Stimulated activated CD4-positive, alpha-beta T cell treated with anti-CD3 and anti-CD28 coated beads, Interleukin-15, amount 100 ng/mL, for 1 hour (primary cell): ENCODE data around the gene SLC25A19.
A peak's percentile ranks its signal among the peaks of the same experiment; 100 is the strongest.
"Not testable (repeated sequence)": the region's sequence is repeated elsewhere in the genome, so short reads cannot be mapped to it uniquely, and the experiment has no call there.

Experiments used
- DNase-seq, 2 donors: peaks; one replicate each; pipeline ENCODE4 v3.0.0-alpha.2; 2020; ENCODE audit warnings: low read depth in 1 of 2, low spot score in 1 of 2

Gene SLC25A19

DNA sequence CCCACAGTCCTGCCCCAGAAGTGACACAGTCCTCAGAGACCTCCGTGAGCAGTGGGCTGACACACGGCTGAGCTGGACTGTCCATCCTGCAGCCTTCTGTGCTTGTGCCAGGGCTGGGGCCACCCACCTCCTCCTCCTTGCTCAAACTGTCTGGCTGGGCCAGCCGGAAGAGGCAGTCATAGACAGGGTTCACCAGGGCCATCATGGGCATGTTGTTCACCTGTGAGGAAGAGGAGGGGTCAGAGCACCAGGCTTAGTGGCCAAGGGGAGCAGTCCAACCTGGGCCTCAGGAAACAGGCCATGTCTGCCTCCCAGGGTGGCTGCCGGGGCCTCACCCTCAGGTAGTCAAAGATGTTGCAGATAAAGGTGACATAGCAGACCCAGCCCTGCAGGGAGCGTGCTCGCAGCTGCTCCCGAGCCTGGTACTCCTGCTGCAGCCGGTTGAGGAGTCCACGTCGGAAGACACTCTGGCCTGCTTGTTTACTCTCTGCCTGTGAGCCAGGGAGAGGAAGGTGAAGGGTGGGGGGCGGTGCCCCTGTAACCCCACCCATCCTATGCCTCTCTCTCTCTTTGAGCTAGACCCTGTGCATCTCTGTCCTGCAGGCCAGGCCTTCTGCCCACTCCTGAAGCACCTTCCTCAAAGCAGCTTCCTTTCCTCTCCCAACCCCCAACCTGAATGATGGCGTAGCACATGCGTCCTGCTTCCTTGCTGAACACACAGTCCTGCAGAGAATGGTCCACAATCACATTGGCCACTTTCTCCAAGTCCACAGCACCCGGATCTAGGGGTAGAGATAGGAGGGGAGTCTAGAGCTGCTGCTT is 21.6 kb downstream of the SLC25A19 start:
- DNase-seq: no peak

DNA sequence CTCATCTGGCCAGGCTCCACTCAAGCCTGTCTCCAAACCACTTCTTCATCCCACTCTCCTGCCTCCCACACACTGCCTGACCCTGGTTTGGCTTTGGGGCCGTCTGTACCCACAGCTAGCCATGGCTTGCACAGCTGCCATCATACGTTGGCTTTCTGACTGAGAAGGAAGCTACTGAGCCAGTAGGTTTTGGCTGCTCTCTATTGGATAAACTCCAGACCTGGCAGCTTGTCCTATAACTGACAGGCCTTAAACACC is 22.2 kb downstream of the SLC25A19 start:
- no peak for DNase-seq

DNA sequence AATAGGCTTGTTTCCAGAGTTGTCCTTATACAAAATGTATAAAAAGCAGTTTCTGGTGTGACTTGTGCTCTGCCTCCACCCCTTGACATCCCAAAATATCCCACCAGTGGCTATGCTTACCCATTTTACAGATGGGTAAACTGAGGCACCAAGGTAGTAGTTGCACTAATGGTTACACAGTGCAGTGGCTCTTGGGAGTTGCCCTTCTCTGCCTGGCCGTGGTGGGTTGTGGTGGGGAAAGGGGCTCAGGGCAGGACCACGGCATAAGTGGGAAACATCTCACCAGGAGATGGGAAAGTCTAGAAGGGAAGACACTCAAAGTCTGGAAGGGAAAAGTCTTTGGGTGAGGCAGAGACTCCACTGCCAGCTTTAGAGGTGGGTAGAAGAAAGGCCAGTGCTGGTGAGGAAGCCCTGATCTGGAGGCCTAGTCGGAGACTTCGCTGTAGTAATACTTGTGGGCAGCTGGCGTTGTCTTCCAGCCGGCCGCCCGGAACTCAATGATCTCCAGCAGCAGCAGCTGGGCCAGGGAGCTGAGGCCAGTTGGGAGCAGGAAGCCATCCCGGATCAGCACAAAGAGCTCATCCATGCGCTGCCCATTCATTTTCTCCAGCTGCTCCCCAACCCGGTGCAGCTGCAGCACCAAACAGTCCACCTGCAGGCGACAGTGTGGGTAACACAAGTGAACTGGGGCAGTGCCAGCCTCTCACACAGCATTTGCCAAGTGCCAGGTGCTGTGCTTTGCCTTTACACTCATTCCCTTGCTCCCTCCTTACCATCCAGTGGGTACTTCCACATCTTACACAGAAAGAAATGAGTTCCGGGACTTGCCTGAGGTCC is 22.7 kb downstream of the SLC25A19 start:
- no peak for DNase-seq

DNA sequence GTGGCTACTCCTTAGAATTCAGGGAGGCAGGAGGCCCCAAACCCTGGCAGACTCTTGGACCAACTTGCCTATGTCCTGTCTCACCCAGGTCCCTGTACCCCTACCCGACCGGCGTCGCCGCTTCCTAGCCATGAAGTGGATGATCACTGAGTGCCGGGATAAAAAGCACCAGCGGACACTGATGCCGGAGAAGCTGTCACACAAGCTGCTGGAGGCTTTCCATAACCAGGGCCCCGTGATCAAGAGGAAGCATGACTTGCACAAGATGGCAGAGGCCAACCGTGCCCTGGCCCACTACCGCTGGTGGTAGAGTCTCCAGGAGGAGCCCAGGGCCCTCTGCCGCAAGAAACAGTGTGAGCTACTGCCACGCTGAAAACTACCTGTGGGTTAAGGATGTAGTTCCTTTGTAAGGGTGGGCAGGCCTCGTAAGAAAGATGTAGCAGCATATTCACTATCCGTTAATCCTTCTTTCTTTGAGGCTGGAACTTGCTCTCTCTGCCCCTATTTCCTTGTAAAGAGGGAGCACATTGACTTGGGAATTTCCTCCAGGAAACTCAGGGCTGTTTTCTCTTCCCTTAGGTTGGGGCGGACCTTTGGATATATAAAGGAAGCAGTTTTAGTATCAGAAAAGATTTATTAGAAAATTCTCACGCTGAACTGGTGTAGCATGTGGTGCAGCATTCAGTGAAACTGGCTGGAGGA is 23.5 kb downstream of the SLC25A19 start:
- DNase-seq: no peak

DNA sequence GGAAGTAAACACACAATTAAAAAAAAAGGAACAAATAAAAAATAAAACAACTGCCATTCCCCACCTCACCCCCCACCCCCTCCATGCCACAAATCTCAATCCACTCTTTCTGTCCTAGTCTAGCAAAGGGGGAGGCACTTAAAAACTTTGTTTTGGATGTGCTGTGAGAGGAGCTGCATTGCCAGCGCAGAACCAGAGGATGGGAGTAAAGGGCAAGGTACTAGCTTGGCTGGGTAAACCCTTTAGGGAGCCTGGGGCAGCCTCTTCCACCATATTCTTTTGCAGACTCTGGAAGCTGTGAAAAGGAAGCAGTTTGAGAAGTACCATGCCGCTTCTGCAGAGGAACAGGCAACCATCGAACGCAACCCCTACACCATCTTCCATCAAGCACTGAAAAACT is 26.2 kb downstream of the SLC25A19 start:
- no peak for DNase-seq

DNA sequence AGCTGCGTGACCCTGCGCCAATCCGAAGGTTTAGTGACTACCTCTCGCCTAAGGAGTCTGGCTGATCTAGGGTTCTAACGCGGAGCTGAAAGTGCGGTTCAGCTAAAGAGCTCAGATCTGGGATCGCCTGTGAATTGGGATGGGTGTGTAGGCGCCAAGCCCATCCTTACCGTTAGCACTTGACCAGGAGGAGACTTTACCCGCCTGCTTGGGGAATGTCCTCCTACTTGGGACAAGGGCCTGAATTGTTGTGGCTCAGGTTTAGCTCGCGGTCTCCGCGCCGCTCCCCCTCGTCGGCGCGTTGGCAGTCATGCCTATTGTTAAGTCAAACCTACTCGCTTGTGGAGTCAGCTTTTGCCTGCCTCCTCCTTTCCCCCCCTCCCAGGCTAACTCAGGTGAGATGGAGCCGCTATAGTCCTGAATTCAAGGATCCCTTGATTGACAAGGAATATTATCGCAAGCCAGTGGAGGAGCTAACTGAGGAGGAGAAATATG is 27.1 kb downstream of the SLC25A19 start:
- no peak for DNase-seq

DNA sequence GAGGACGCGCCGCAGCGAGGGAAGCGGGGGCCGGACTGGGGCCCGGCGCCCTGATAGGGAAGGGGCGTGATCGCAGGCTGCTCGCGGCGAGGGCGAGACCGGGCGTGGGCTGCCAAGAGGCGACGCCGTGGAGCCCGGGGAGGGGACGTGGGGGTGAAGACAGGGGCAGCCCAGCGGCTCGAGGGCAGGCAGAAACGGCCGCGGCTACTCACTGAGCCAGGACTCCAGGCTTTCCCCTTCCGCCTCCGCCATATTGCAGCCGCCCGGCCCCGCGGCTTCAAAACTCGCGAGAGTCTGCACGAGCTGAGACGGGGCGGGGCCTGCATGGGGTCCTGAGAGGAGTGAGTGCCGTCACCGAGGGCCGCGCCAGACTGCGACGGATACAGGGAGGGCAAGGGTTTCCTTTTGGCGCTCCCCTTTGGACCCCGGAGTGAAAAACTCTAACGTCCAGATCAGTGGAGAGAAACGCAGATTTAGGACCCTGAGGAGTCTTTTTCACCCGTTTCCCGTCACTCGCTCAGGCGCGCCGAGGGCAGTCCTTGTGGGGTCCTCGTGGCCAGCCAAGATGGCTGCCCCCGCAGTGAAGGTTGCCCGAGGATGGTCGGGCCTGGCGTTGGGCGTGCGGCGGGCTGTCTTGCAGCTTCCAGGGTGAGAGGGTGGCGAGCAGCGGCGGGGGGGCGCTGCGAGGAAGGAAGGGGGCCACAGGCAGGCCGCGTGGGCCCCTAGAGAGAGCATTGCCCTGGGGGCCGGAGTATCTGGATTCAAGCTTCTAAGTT is 27.7 kb downstream of the SLC25A19 start, which contains the start of the genes GGA3 and MRPS7:
Gene GGA3, minus strand, starts transcription at position 271 of the 776 bp plus-strand sequence. Its CDS starts 19 bp downstream, at position 252.
Gene MRPS7, plus strand, starts transcription at position 544 of the 776 bp plus-strand sequence. Its CDS starts 22 bp downstream, at position 566.
- peak; percentile 91 to 92 for DNase-seq

DNA sequence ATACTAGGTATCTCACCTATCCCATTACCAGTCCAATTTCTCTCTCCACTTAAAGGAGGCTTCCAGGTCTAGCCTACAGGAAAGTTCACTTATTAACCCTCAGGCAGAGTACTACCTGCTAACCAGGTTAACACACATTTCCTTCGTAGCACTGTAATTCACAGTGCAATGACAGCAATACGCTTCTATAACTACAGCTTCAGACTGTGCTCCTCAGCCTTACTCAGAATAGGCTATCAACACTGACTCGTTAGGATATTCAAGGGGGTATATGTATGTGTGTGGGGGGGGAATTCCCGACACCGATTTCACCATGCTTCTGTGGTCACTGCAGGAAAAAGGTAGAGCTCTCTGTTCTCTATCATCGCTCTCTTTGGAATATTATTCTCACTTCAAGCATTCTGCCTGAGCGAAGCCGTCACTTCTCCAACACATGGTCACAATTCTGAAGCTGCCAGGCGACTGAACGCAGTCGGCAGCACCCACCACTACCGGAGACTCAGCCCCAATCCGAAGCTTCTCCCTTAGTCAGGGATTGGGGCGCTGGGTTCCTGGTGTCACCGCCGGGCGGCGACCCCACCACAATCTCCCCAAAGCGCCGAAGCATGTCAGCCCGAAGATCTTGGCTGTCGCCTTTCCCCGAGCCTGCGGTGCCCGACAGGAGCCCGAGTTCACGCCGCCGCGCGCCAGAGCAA is 28.4 kb downstream of the SLC25A19 start:
- DNase-seq: no peak

DNA sequence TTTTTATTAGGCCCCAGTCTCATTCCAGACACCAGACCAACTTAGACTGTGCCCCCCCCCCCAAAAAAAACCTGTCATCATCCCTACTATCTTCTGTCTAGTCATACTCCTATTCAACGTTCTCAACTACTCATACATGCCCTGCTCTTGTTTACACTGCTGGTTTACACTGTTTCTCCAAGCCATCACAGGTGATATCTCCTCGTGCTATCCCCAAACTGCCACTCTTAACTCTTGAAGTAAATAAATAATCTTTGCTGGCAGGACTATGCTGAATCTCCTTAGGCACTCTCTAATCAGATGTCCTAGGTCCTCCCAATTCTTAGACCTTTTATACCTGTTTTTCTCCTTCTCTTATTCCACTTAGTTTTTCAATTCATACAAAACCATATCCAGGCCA is 32.0 kb downstream of the SLC25A19 start:
- not testable (repeated sequence) for DNase-seq

DNA sequence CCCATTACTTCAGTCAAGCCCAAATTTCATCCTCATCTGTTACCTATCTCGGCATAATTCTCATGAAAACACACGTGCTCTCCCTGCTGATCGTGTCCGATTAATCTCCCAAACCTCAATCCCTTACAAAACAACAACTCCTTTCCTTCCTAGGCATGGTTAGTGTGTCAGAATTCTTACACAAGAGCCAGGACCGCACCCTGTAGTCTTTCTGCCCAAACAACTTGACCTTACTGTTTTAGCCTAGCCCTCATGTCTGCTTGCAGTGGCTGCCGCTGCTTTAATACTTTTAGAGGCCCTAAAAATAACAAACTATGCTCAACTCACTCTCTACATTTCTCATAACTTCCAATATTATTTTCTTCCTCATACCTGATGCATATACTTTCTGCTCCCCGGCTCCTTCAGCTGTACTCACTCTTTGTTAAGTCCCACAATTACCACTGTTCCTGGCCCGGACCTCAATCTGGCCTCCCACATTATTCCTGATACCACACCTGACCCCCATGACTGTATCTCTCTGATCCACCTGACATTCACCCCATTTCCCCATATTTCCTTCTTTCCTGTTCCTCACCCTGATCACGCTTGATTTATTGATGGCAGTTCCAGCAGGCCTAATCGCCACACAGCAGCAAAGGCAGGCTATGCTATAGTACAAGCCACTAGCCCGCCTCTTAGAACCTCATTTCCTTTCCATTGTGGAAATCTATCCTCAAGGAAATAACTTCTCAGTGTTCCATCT is 33.1 kb downstream of the SLC25A19 start:
- DNase-seq: not testable (repeated sequence)

DNA sequence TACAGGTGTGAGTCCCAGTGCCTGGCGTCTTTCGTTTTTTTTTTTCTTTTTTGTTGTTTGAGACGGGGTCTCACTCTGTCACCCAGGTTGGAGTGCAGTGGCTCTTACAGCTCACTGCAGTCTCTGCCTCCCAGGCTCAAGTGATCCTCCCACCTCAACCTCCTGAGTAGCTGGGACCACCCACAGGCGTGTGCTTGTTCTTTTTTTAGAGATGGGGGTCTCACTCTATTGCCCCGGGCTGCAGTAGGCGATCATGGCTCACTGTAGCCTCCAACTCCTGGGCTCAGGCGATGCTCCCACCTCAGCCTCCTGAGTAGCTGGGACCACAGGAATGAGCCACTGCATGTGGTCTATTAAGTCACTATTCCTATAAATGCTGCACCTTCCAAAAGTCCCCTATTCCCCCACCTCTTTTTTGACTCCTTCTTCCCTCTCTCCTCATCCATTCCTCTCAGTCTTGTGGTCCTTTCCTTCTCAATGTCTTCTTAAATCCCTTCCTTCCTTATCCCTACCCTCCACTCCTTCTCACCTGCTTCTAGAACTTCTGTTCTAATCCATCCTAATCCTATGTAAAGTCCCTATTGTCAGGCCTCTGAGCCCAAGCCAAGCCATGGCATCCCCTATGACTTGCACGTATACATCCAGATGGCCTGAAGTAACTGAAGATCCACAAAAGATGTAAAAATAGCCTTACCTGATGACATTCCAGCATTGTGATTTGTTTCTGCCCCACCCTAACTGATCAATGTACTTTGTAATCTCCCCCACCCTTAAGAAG is 37.0 kb downstream of the SLC25A19 start:
- DNase-seq: no peak

DNA sequence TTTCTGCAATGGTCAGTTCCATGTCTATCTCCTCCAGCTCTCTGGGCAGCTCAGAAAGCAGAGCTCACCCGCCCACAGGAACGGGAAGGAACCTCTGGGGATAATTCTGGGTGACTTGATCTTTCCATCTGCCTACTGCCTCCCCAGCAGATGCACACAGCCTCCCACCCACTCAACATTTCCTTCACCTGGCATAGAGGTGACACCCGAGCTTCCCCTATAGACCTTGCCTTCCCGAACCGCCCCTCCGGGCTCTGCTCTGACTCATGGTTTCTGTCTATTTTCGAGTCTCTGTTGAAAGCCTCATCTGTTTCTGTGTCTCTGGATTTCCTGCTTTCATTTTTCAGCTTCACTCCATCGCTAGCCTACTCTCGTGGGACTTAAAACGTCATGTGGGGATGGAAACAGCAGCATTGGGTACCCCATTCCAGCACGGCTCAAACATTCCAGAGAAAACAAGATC is 39.2 kb downstream of the SLC25A19 start:
- peak; percentile 59 to 72 for DNase-seq

DNA sequence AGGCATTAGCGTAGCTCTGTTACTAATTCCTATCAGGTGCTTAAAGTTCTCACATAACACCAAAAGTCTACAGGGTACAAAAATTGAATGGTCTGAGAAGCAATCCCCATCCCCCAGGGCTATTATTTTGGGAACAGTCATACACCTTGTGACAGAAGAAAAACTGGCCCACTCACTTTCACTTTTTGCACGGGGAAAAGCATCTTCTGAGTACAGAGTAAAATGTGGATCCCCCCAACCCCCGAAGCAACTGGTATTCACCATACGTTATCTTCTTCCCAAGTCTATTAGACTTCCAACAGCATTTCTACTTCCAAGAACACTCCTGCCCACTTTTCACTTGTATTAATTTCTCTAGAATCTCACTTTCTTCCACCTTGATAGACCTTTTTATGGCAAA is 39.7 kb downstream of the SLC25A19 start:
- DNase-seq: no peak

DNA sequence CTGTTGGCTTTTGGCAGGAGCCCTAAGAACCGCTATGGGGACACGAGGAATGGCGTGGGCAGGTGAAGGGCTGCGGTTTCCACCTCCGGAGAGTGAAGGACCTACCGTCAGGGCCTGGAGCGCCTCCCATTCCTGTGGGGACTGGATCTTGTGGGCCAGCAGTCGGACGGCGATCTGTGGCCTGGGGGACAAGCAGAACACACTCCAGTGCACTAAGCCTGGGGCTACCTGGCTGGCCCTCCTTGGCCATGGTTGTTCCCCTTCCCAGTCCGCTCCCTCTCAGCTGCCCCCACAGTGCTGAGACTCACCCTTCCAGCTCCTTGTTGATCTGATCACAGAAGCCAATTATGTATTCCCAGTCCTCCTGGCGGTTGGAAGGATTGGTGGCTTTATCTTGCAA is 42.8 kb downstream of the SLC25A19 start:
- no peak for DNase-seq

DNA sequence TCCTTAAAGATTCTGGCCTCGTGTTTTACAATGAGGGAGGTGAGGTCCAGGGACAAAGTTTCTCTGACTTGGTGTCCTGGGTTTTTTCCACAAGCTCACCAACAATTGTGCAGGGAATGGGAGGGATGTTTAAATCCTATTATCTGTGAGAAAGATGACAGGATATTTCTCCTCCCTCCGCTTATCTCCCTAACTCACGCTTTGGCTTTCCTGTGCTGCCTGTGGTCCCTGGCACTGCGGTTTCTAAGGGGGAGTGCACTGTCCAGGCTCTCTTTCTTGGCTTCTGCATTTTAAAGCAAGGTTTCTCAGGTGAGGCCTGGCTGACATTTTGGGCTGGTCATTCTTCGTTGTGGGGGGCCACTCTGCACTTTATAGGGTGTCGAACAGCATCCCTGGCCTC is 44.2 kb downstream of the SLC25A19 start:
- no peak for DNase-seq

DNA sequence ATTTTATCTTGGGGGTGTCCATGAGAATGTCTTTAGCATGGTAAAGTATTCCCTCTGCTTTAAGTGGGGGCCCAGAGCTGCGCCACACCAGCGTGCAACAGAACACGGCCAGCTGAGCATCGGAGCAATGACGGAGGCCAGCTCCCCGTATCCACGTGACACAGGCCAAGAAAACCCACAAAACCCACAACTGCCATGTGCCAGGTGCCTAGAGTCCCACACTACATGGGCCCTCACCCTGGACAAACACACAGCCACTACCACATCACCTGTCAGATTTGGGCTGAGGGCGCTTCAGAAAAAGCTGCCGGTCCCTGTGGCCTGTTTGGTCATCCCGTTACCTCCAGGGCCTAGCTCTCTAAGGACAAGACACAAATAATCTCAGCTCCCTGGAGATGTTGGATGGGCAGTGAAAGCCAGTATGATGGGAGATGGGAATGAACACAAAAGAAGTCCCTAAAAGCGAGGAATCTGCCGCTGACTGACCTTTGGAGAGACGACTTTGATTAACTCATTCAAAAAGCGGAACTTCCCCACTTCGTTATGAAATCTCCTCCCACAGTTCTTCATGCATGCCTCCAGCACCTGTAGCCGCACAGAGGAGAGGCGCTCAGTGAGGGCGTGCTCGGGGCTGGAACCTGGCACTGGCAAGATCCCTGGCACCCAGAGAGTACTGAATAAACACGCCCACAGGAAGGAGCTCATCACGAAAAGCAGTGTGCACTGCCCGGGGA is 44.9 kb downstream of the SLC25A19 start:
- no peak for DNase-seq

DNA sequence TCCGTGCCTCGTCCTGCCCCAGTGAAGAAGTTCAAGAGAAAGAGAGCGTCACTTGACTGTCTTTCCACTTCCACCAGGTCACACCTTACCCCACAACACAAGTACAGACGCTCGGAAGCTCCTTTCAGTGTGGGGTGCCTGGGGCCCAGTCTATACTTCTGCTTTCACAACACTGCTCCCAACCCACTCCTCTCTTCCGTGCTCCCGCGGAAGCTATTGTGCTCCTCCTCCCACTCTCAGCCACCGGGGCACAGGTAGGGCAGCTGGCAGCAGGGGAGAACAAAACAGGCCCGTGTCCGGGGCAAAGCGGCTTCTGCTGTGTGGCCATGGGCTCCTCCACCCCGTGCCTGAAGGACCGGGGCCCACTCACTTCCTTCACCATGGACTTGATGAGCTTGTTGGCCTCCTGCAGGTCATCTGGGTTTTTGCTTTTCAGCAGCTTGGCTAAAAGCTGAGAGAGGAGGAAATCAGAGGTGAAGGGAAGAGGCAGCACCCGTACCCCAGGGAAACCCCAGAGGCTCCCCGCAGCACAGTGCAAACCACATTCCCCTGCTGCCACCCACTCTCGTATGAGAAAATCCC is 46.7 kb downstream of the SLC25A19 start:
- DNase-seq: no peak
